Measurements from ENCODE around the gene ZNF775.

Gene ZNF775

DNA sequence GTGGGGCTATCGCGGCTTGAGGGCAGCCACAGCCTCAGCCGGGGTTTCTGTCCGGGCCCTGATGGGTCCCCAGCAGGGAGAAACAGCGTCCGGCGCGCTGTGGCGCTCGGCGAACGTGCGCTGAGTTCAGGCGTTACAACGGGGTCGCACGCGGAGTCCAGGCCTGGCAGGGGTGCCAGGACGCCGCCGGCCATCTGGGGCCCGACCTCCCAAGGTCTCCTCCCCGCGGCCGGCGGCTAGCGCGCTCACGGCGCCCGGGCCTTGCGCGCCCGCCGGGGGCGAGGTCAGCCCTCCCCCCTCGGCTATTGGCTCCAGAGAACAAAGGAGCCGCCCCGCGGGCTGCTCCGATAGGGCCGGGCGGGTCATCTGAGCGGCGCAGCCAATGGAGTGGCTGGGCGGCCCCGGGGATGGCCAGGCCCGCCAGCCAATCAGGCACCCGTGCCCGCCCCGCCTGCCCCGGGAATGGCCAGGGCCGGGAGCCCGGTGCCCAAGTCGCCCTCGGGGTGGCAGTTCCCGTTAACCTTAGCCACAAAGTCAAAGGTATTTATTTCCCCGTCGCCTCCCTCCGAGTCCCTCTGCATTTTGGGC is at the start of gene ZNF775:
Gene ZNF775, plus strand, starts transcription at position 478 of the 588 bp plus-strand sequence. CDS start 9,141 bp downstream, outside the sequence.
- Histone ChIP-seq H3K9me3 (ENCODE audit: insufficient read depth, low read depth, low read length) (no peaks in the 10 kb centered on the region), H3K4me1 (ENCODE audit: insufficient read depth, low read length) (peaks cover 48% of the 10 kb centered on the region)

DNA sequence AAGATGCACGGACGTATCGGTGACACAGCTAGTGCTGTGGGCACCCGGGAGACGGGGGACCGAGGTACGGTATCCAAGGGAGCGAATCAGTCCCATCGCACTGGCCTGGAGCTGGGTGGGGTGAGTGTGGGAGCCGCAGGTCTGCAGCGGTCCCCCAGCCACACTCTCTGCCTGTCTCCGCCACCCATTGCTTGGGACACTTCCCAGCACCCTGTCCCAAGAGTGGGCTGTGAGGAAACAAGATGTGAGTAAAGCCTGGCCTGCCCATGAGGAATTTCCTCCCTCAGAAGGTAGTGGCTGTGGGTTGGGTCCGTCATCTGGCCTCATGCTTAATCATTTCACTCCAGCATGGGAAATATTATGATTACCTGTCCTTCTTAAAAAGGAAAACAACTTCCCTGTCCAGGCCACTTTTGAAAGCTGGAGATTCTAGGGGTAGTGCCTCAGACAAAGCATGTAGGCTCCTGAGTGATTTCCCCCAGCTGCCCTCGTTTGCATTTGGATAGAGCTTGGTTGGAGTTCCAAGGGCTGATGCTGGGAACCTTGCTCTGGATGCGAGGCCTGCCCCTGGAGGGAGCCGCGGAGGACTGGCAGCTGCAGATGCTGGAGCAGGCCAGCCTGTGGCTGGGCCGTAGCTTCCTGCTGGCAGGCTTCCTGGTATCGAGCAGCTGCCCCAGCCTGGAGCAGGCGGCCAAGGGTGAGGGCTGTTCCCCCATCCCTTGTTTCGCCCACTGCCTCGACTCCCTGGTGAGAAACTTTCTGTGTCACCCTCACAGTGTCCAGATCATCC is 49.6 kb upstream of the ZNF775 start:
- Histone ChIP-seq H3K9me3 (ENCODE audit: insufficient read depth, low read depth, low read length) (no peaks in the 10 kb centered on the region), H3K4me3 (ENCODE audit: low read length) (peak overlapping the region; percentile 23; the same call in 1 of the 2 replicates), H3K27me3 (ENCODE audit: insufficient read depth, low read length) (no peaks in the 10 kb centered on the region), H3K4me1 (ENCODE audit: insufficient read depth, low read length) (peaks cover 17% of the 10 kb centered on the region), H3K36me3 (ENCODE audit: insufficient read depth, low read depth, low read length) (peaks cover 87% of the 10 kb centered on the region), H3K27ac (ENCODE audit: low read length) (peak overlapping the region; percentile 76), H3K9ac (ENCODE audit: low read depth, low read length) (peak overlapping the region; percentile 64; the same call in 1 of the 2 replicates)

More for the DNA sequence above, at the start of gene ZNF775:
- Histone ChIP-seq H3K36me3 (ENCODE audit: insufficient read depth, low read depth, low read length) (peaks cover 8% of the 10 kb centered on the region), H3K27me3 (ENCODE audit: insufficient read depth, low read length) (no peaks in the 10 kb centered on the region), H3K4me3 (ENCODE audit: low read length) (peak within 1 kb of the TSS; percentile 95), H3K9ac (ENCODE audit: low read depth, low read length) (peak within 1 kb of the TSS; percentile 97), H3K27ac (ENCODE audit: low read length) (peak within 1 kb of the TSS; percentile 98)

DNA sequence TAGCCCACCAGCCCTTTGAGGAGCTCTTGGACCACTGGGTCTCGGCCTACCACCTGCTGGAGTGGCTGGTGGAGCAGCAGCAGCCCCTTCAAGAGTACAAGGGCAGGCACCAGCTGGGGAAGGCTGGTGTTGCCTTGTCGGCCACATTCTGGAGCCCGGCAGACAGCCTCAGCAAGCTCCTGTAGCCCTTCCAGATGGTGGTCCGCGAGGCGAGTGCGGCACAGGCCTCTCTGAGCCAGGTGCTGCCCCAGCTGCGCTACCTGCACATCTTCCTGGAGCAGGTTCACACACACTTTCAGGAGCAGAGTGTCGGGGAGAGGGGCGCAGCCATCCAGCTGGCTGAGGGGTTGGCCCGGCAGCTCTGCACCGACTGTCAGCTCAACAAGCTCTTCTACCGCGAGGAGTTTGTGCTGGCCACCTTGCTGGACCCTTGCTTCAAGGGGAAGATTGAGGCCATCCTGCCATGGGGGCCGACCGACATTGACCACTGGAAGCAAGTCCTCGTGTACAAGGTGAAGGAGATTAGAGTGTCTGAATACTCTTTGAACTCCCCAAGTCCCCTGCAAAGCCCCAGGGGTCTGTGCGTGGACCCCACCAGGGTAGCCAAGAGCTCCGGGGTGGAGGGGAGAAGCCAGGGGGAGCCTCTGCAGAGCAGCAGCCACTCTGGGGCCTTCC is 48.8 kb upstream of the ZNF775 start:
- Histone ChIP-seq H3K4me1 (ENCODE audit: insufficient read depth, low read length) (peaks cover 18% of the 10 kb centered on the region), H3K9ac (ENCODE audit: low read depth, low read length) (no peak overlapping the region), H3K4me3 (ENCODE audit: low read length) (no peak overlapping the region), H3K27me3 (ENCODE audit: insufficient read depth, low read length) (no peaks in the 10 kb centered on the region), H3K36me3 (ENCODE audit: insufficient read depth, low read depth, low read length) (peaks cover 80% of the 10 kb centered on the region), H3K9me3 (ENCODE audit: insufficient read depth, low read depth, low read length) (no peaks in the 10 kb centered on the region), H3K27ac (ENCODE audit: low read length) (peak overlapping the region; percentile 76)

DNA sequence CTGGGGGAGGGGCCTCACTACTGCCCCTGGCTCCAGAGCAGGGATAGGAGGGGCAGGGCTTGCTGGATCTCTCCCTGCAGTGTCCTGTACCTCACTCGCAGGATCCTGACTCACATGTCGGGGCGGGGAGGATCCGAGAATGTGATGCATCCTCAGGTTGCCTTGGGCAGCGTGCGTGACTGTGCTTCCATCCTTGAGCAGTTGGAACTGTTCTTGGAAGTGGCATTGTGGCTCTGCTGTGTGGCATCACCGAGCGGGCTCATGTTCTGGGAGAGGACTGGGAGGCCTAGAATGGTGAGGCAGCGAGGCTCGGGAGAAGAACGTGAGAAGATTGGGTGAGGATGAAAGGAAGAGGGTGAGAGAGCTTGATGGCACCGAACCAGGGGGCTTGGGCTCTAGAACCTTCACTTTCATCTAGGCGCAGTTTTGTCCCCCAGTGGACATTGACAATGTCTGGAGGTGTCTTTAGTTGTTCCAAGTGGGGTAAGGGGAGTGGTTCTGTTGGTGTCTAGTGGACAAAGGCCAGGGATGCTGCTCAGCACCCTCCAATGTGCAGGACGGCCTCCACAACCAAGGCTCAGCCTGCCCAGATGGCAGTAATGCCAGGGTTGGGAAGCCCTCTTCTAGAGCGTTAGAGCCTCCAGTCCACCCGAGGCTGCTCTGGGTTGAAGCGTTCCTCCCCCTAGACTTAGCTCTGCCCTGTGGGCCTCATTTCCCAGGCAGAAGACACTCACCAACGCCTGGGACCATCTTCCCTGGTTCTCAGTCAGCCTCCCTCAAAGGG is 46.1 kb upstream of the ZNF775 start:
- no peak overlapping the region for H3K27ac ChIP-seq (ENCODE audit: low read length)
- no peak overlapping the region for H3K9ac ChIP-seq (ENCODE audit: low read depth, low read length)
- peaks cover 78% of the 10 kb centered on the region for H3K36me3 ChIP-seq (ENCODE audit: insufficient read depth, low read depth, low read length)
- H3K27me3 ChIP-seq (ENCODE audit: insufficient read depth, low read length): no peaks in the 10 kb centered on the region
- no peak overlapping the region for H3K4me3 ChIP-seq (ENCODE audit: low read length)
- no peaks in the 10 kb centered on the region for H3K9me3 ChIP-seq (ENCODE audit: insufficient read depth, low read depth, low read length)
- H3K4me1 ChIP-seq (ENCODE audit: insufficient read depth, low read length): peaks cover 31% of the 10 kb centered on the region

DNA sequence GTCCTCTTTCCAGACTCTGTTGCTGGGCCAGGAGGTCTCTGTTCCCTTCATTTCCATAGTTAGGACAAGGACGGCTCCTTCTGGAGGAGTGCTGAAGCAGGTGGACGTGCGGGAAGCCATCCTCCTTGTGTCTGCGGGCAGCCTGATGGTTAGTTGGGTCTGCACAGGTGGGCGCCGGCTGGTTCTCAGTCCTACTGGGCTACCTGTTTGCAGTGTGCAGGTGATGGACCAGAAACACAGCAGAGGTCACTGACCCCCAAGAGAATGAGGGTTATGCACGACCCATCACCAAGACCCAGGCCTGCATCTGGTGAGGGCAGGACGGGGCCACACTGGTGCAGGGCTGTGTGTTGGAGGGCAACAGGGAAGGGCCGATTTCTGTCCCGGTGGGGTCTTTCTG is 45.5 kb upstream of the ZNF775 start:
- Histone ChIP-seq H3K4me3 (ENCODE audit: low read length) (no peak overlapping the region), H3K27ac (ENCODE audit: low read length) (no peak overlapping the region), H3K4me1 (ENCODE audit: insufficient read depth, low read length) (peaks cover 30% of the 10 kb centered on the region), H3K9me3 (ENCODE audit: insufficient read depth, low read depth, low read length) (no peaks in the 10 kb centered on the region), H3K27me3 (ENCODE audit: insufficient read depth, low read length) (no peaks in the 10 kb centered on the region), H3K9ac (ENCODE audit: low read depth, low read length) (no peak overlapping the region), H3K36me3 (ENCODE audit: insufficient read depth, low read depth, low read length) (peaks cover 77% of the 10 kb centered on the region)

DNA sequence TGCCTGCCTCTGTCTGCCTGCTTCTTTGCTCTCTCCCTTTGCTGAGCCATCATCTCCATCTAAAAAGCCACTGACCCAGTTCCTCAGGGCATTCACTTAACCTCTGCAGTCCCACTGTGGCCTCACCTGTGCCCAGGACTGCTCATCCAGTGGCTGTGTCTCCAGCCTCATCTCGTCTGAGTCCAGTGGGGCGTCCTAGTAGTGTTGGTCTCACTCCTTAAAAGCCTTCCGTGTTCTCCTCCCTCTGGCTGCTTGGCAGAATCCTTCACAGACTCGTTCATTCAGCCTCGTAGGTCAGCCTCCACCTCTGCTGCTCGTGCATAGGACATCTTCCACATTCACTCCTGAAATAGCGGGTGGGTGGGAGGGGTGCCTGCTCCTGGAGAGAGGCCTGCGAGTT is 45.0 kb upstream of the ZNF775 start:
- no peak overlapping the region for H3K27ac ChIP-seq (ENCODE audit: low read length)
- H3K4me1 ChIP-seq (ENCODE audit: insufficient read depth, low read length): peaks cover 26% of the 10 kb centered on the region
- H3K9ac ChIP-seq (ENCODE audit: low read depth, low read length): no peak overlapping the region
- H3K9me3 ChIP-seq (ENCODE audit: insufficient read depth, low read depth, low read length): no peaks in the 10 kb centered on the region
- peaks cover 77% of the 10 kb centered on the region for H3K36me3 ChIP-seq (ENCODE audit: insufficient read depth, low read depth, low read length)
- no peaks in the 10 kb centered on the region for H3K27me3 ChIP-seq (ENCODE audit: insufficient read depth, low read length)
- no peak overlapping the region for H3K4me3 ChIP-seq (ENCODE audit: low read length)

DNA sequence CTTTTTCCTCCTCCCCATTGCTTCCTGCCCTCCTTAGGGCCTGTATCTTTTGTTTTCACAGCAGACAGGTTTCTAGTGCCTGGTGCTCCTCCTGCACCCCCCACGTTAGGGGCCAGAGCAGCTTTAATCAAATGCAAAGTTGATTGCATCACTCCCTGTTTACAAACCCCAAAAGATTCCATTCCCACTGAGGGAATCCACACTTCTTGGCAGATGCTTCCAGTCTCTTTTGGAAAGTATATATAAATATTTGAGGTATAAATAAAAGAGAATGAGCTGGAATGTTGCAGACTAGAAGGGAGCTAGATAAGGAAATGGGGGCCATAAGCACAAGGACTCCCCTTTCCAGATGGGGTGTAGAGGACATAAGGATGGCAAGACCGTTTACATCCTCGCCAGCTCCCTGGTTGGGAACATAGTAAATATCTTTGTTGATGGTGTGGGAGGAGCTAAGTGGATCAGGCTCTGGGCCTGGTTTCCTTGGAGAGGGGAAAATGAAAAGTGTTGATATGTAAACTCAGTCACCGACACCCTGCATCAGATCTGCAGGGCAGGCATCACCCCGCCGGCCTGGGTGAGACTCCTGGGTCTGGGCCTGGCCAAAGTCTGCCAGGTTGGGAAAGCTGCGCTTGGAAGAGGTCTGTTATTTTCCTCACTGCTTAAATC is 43.9 kb upstream of the ZNF775 start:
- Histone ChIP-seq H3K9ac (ENCODE audit: low read depth, low read length) (peak overlapping the region; percentile 74; the same call in 1 of the 2 replicates), H3K4me3 (ENCODE audit: low read length) (peak overlapping the region; percentile 45; the same call in 1 of the 2 replicates), H3K36me3 (ENCODE audit: insufficient read depth, low read depth, low read length) (peaks cover 76% of the 10 kb centered on the region), H3K9me3 (ENCODE audit: insufficient read depth, low read depth, low read length) (no peaks in the 10 kb centered on the region), H3K27ac (ENCODE audit: low read length) (peak overlapping the region; percentile 88), H3K27me3 (ENCODE audit: insufficient read depth, low read length) (no peaks in the 10 kb centered on the region), H3K4me1 (ENCODE audit: insufficient read depth, low read length) (peaks cover 17% of the 10 kb centered on the region)

DNA sequence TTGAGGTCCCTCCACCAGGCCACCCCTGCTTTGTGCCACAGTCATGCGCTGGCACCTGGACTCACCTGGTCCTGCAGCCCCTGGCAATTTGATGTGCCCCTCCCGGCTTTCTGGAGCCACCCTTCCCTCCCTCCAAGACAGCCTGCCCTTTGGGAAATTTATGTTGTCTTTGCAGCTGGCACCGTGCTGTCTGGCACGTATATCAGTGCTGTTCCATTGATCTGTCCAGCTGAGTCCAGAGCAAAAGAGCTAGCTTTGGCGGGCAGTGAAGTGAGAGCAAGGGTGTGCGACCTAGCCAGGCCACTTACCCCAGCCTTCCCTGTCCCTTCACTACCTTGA is 43.4 kb upstream of the ZNF775 start:
- peaks cover 17% of the 10 kb centered on the region for H3K4me1 ChIP-seq (ENCODE audit: insufficient read depth, low read length)

DNA sequence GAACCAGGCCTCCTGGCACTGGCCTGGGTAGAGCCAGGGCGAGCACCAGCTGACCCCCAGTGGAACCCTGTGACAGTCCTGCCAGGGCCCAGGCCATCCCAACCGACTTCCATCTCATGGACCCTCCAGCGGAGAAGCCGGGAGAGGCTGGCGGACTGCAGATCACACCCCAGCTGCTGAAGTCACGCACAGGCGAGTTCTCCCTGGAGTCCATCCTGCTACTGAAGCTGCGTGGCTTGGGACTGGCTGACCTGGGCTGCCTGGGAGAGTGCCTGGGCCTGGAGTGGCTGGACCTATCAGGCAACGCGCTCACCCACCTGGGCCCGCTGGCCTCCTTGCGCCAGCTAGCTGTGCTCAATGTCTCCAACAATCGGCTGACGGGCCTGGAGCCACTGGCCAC is 42.4 kb upstream of the ZNF775 start:
- H3K9ac ChIP-seq (ENCODE audit: low read depth, low read length): no peak overlapping the region; the same call in 1 of the 2 replicates
- no peaks in the 10 kb centered on the region for H3K9me3 ChIP-seq (ENCODE audit: insufficient read depth, low read depth, low read length)
- H3K4me1 ChIP-seq (ENCODE audit: insufficient read depth, low read length): peaks cover 17% of the 10 kb centered on the region
- H3K27ac ChIP-seq (ENCODE audit: low read length): no peak overlapping the region
- H3K27me3 ChIP-seq (ENCODE audit: insufficient read depth, low read length): peaks cover 9% of the 10 kb centered on the region
- H3K4me3 ChIP-seq (ENCODE audit: low read length): no peak overlapping the region
- H3K36me3 ChIP-seq (ENCODE audit: insufficient read depth, low read depth, low read length): peaks cover 61% of the 10 kb centered on the region

More for the DNA sequence above, 43.4 kb upstream of the ZNF775 start:
- Histone ChIP-seq H3K27ac (ENCODE audit: low read length) (peak overlapping the region; percentile 88), H3K9ac (ENCODE audit: low read depth, low read length) (peak overlapping the region; percentile 74; the same call in 1 of the 2 replicates), H3K9me3 (ENCODE audit: insufficient read depth, low read depth, low read length) (no peaks in the 10 kb centered on the region), H3K4me3 (ENCODE audit: low read length) (peak overlapping the region; percentile 45; the same call in 1 of the 2 replicates), H3K27me3 (ENCODE audit: insufficient read depth, low read length) (peaks cover 1% of the 10 kb centered on the region; the same call in 1 of the 2 replicates), H3K36me3 (ENCODE audit: insufficient read depth, low read depth, low read length) (peaks cover 71% of the 10 kb centered on the region)

DNA sequence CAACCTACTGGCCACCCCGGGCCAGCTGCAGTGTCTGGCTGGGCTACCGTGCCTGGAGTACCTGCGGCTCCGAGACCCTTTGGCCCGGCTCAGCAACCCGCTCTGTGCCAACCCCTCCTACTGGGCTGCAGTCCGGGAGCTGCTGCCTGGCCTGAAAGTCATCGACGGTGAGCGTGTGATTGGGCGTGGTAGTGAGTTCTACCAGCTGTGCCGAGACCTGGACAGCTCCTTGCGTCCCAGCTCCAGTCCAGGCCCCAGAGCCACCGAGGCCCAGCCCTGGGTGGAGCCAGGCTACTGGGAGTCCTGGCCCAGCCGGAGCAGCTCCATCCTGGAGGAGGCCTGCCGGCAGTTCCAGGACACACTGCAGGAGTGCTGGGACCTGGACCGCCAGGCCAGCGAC is 42.0 kb upstream of the ZNF775 start:
- no peak overlapping the region for H3K27ac ChIP-seq (ENCODE audit: low read length)
- no peak overlapping the region for H3K9ac ChIP-seq (ENCODE audit: low read depth, low read length)
- peaks cover 21% of the 10 kb centered on the region for H3K4me1 ChIP-seq (ENCODE audit: insufficient read depth, low read length)
- H3K9me3 ChIP-seq (ENCODE audit: insufficient read depth, low read depth, low read length): no peaks in the 10 kb centered on the region
- peaks cover 57% of the 10 kb centered on the region for H3K36me3 ChIP-seq (ENCODE audit: insufficient read depth, low read depth, low read length)
- H3K4me3 ChIP-seq (ENCODE audit: low read length): no peak overlapping the region
- peaks cover 13% of the 10 kb centered on the region for H3K27me3 ChIP-seq (ENCODE audit: insufficient read depth, low read length)

DNA sequence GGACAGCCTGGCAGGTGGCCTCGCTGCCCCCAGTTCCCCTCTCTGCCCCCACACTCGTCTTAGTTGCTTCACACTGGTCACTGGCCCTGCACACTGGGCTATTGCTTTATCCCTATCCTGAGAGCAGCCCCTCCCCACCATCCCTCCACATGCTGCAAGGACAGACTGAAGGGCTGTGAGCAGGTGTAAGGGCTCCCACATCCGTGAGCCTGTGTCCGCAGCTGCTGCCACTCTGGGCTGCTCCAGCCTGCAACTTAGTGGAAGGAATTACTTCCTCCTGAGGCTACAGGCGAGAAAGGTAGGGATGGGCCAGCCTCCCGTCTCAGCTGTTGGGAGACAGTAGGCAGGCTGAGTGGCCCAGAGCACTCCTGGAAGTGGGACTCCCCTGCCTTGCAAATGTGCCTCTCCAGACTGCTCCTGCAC is 41.5 kb upstream of the ZNF775 start:
- no peak overlapping the region for H3K4me3 ChIP-seq (ENCODE audit: low read length)
- peaks cover 53% of the 10 kb centered on the region for H3K36me3 ChIP-seq (ENCODE audit: insufficient read depth, low read depth, low read length)
- peaks cover 18% of the 10 kb centered on the region for H3K27me3 ChIP-seq (ENCODE audit: insufficient read depth, low read length)
- H3K27ac ChIP-seq (ENCODE audit: low read length): no peak overlapping the region
- peaks cover 24% of the 10 kb centered on the region for H3K4me1 ChIP-seq (ENCODE audit: insufficient read depth, low read length)
- H3K9me3 ChIP-seq (ENCODE audit: insufficient read depth, low read depth, low read length): no peaks in the 10 kb centered on the region
- H3K9ac ChIP-seq (ENCODE audit: low read depth, low read length): no peak overlapping the region
